HUES64 (cell line): ENCODE measurements around the gene FXR2. TPM values are rescaled to one million over a fixed set of nuclear protein-coding genes. Genes with fewer than 3 reads are reported as not detected.

Experiments
- H3K27ac ChIP-seq: 2 replicates; pipeline ENCODE4 v1.7.0; 2013; ENCODE audit warnings: low read depth, low read length, inconsistent platforms
- H3K27me3 ChIP-seq: 2 replicates; pipeline ENCODE4 v1.6.1; 2013; ENCODE audit warnings: mild to moderate bottlenecking, low read length; ENCODE audit not compliant: insufficient read depth
- H3K36me3 ChIP-seq: 2 replicates; pipeline ENCODE4 v1.6.1; 2013; ENCODE audit warnings: mild to moderate bottlenecking, low read length; ENCODE audit not compliant: insufficient read depth
- H3K4me1 ChIP-seq: 2 replicates; pipeline ENCODE4 v1.6.1; 2013; ENCODE audit warnings: mild to moderate bottlenecking, low read length, moderate library complexity; ENCODE audit not compliant: insufficient read depth
- H3K4me3 ChIP-seq: 2 replicates; pipeline ENCODE4 v1.5.1; 2013; ENCODE audit warnings: mild to moderate bottlenecking, low read length, moderate library complexity
- H3K9ac ChIP-seq: 2 replicates; pipeline ENCODE4 v1.6.1; 2013; ENCODE audit warnings: mild to moderate bottlenecking, low read depth, low read length
- H3K9me3 ChIP-seq: 2 replicates; pipeline ENCODE4 v1.6.1; 2013; ENCODE audit warnings: low read depth, low read length; ENCODE audit not compliant: insufficient read depth
- WGBS: fragments of 150-250, 120-280 bp; methylation state at CpG from one replicate; pipeline ENCODE4 v1.1.7; 2013; ENCODE audit warnings: missing lambda C conversion rate; 5-methylcytosine and 5-hydroxymethylcytosine counted together
- polyA plus RNA-seq, 2 experiments: library from polyadenylated mRNA; stranded (reverse); fragments of 50-300 nt; gene quantifications; one replicate each; pipeline ENCODE4 v1.2.3, GENCODE V29; 2013

The FXR2 gene
- 23.7 TPM for polyA plus RNA-seq (2013, experiment 1 of 2)
- polyA plus RNA-seq (2013, experiment 2 of 2) = 24.3 TPM

GRCh38 chr17:7614425-7615264 is at the start of gene FXR2:
Gene FXR2 (minus strand): TSS chr17:7614897. CDS start chr17:7614532, 365 bp downstream.
- H3K27me3 ChIP-seq = no peaks in the 10 kb centered on the region
- peaks cover 20% of the 10 kb centered on the region for H3K36me3 ChIP-seq
- whole genome bisulfite sequencing = under 1% methylated on average over 93 of the region's 93 CpGs
- H3K4me3 ChIP-seq = peak within 1 kb of the TSS; percentile 77
- H3K4me1 ChIP-seq = peaks cover 8% of the 10 kb centered on the region
- H3K27ac ChIP-seq = peak within 1 kb of the TSS; percentile 85; the same call in 1 of the 2 replicates
- H3K9ac ChIP-seq = peak within 1 kb of the TSS; percentile 79
- no peaks in the 10 kb centered on the region for H3K9me3 ChIP-seq

- Histone ChIP-seq H3K36me3 (peaks cover 12% of the 10 kb centered on the region; the same call in 1 of the 2 replicates), H3K9me3 (no peaks in the 10 kb centered on the region), H3K9ac (peak overlapping the region; percentile 36; the same call in 1 of the 2 replicates), H3K4me3 (peak overlapping the region; percentile 31), H3K27me3 (peaks cover 11% of the 10 kb centered on the region; the same call in 1 of the 2 replicates), H3K4me1 (peaks cover 21% of the 10 kb centered on the region), H3K27ac (peak overlapping the region; percentile 52; the same call in 1 of the 2 replicates)
- WGBS = 5% methylated on average over 10 of the region's 10 CpGs
These were observed 42.4 kb upstream of the FXR2 start for GRCh38 chr17:7656958-7657609.

- 94% methylated on average over 17 of the region's 17 CpGs for WGBS
- Histone ChIP-seq H3K27ac (no peak overlapping the region), H3K36me3 (peaks cover 12% of the 10 kb centered on the region; the same call in 1 of the 2 replicates), H3K27me3 (peaks cover 24% of the 10 kb centered on the region), H3K9me3 (no peaks in the 10 kb centered on the region), H3K4me1 (peaks cover 21% of the 10 kb centered on the region), H3K4me3 (no peak overlapping the region), H3K9ac (no peak overlapping the region)
These were observed 40.8 kb upstream of the FXR2 start for GRCh38 chr17:7655541-7655840.

- peaks cover 28% of the 10 kb centered on the region for H3K27me3 ChIP-seq
- H3K27ac ChIP-seq = no peak overlapping the region
- H3K36me3 ChIP-seq = peaks cover 12% of the 10 kb centered on the region; the same call in 1 of the 2 replicates
- peaks cover 21% of the 10 kb centered on the region for H3K4me1 ChIP-seq
- H3K9me3 ChIP-seq = no peaks in the 10 kb centered on the region
- WGBS = 89% methylated on average over 15 of the region's 16 CpGs
- no peak overlapping the region for H3K4me3 ChIP-seq
- H3K9ac ChIP-seq = no peak overlapping the region
These were observed 40.3 kb upstream of the FXR2 start for GRCh38 chr17:7654832-7655540.

GRCh38 chr17:7652388-7653356 is 38.0 kb upstream of the FXR2 start:
- WGBS = 79% methylated on average over 12 of the region's 12 CpGs
- peak overlapping the region; percentile 66; the same call in 1 of the 2 replicates for H3K4me3 ChIP-seq
- H3K27me3 ChIP-seq = peaks cover 37% of the 10 kb centered on the region
- peaks cover 12% of the 10 kb centered on the region; the same call in 1 of the 2 replicates for H3K36me3 ChIP-seq
- no peak overlapping the region for H3K27ac ChIP-seq
- peaks cover 16% of the 10 kb centered on the region for H3K4me1 ChIP-seq
- no peaks in the 10 kb centered on the region for H3K9me3 ChIP-seq
- H3K9ac ChIP-seq = no peak overlapping the region

- Histone ChIP-seq H3K9ac (peak overlapping the region; percentile 32; the same call in 1 of the 2 replicates), H3K4me1 (peaks cover 10% of the 10 kb centered on the region), H3K27me3 (peaks cover 37% of the 10 kb centered on the region), H3K27ac (no peak overlapping the region), H3K9me3 (no peaks in the 10 kb centered on the region), H3K36me3 (peaks cover 12% of the 10 kb centered on the region; the same call in 1 of the 2 replicates), H3K4me3 (peak overlapping the region; percentile 66)
- 4% methylated on average over 54 of the region's 54 CpGs for WGBS
These were observed 37.1 kb upstream of the FXR2 start for GRCh38 chr17:7651665-7652387.

GRCh38 chr17:7651097-7651664 is 36.5 kb upstream of the FXR2 start:
- H3K9me3 ChIP-seq = no peaks in the 10 kb centered on the region
- WGBS = under 1% methylated on average over 40 of the region's 45 CpGs
- peak overlapping the region; percentile 32; the same call in 1 of the 2 replicates for H3K9ac ChIP-seq
- peaks cover 5% of the 10 kb centered on the region for H3K4me1 ChIP-seq
- peaks cover 37% of the 10 kb centered on the region for H3K27me3 ChIP-seq
- H3K36me3 ChIP-seq = peaks cover 12% of the 10 kb centered on the region; the same call in 1 of the 2 replicates
- H3K27ac ChIP-seq = no peak overlapping the region
- H3K4me3 ChIP-seq = peak overlapping the region; percentile 66

- under 1% methylated on average over 30 of the region's 34 CpGs for WGBS
- Histone ChIP-seq H3K27ac (no peak within 1 kb of the TSS), H3K9ac (peak within 1 kb of the TSS; percentile 32; the same call in 1 of the 2 replicates), H3K27me3 (peaks cover 37% of the 10 kb centered on the region), H3K36me3 (peaks cover 9% of the 10 kb centered on the region; the same call in 1 of the 2 replicates), H3K4me3 (peak within 1 kb of the TSS; percentile 66), H3K4me1 (peaks cover 5% of the 10 kb centered on the region; the same call in 1 of the 2 replicates), H3K9me3 (no peaks in the 10 kb centered on the region)
These were observed 35.9 kb upstream of the FXR2 start, which contains the start of gene ATP1B2 for GRCh38 chr17:7650509-7651096. Gene ATP1B2 (plus strand): TSS chr17:7650926. CDS start chr17:7651519, 593 bp downstream.

- Histone ChIP-seq H3K27me3 (peaks cover 25% of the 10 kb centered on the region), H3K27ac (no peak overlapping the region), H3K4me1 (no peaks in the 10 kb centered on the region; the same call in 1 of the 2 replicates), H3K36me3 (no peaks in the 10 kb centered on the region), H3K9ac (no peak overlapping the region), H3K4me3 (no peak overlapping the region), H3K9me3 (no peaks in the 10 kb centered on the region)
- WGBS = 94% methylated on average over 3 of the region's 4 CpGs
These were observed 32.3 kb upstream of the FXR2 start for GRCh38 chr17:7647018-7647417.
